ENCODE data around the gene ESRRG. TPM values are rescaled to one million over a fixed set of nuclear protein-coding genes. Genes with fewer than 3 reads are reported as not detected.

The ESRRG gene
- total and polyA plus RNA-seq, 2 of the 8 experiments (the other 6 are each of a cell fraction or from before 2014, with no cell fraction given): 0.59 to 1.4 TPM

DNA sequence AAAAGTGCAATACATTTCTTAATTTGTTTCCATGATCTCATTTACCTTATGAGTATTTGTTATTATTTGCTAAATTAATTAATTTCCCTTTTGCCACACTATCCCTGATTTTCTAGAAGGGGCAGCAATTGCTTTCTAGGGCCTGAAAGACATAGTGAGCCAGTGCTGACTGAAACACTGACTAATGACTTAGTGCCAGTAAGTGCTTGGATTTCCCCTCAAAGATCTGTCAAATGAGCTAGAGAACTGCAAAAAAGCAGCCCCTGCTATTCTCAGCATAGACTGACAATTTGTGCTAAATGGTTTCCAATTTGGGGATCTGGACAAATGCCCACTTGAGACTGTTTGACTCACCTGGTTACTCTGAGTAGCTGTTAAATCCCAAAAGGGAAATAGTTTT is 264.4 kb downstream of the ESRRG start (continued):
- no peak for TF ChIP-seq TAF7 (optimal IDR thresholded peaks at IDR 0.05; ENCODE audit: borderline replicate concordance, low read depth, low read length)
- TF ChIP-seq SUZ12 (IDR thresholded peaks at IDR 0.05; ENCODE audit: low read length): no peak
- no peak for TF ChIP-seq EZH2 (IDR thresholded peaks at IDR 0.05; ENCODE audit: low read depth, low read length, severe bottlenecking)
- no peak for TF ChIP-seq RFX5 (IDR thresholded peaks at IDR 0.05; ENCODE audit: borderline replicate concordance, low read depth, low read length)
- TF ChIP-seq SP2 (IDR thresholded peaks at IDR 0.05; ENCODE audit: low read length): no peak
- no peak for TF ChIP-seq CBX8 (IDR thresholded peaks at IDR 0.05; ENCODE audit: borderline replicate concordance, low read depth, low read length)

All from H1 (cell line).